HG03060 (cell line): ENCODE results near the gene SORL1-AS1.

Source experiments
- ATAC-seq: cut with Tn5 transposase; IDR thresholded peaks from one replicate; pipeline ENCODE4 v1.9.1; 2021; ENCODE audit warnings: low read depth, moderate number of reproducible peaks; ENCODE audit not compliant: unreplicated experiment

Gene SORL1-AS1

GRCh38 chr11:121406291-121406690, 46.5 kb downstream of the SORL1-AS1 start:
- no peak for ATAC-seq

GRCh38 chr11:121405646-121406045, 47.1 kb downstream of the SORL1-AS1 start:
- no peak for ATAC-seq

GRCh38 chr11:121394785-121395184, 58.0 kb downstream of the SORL1-AS1 start:
- no peak for ATAC-seq

- no peak for ATAC-seq
These were observed 58.9 kb downstream of the SORL1-AS1 start for GRCh38 chr11:121393855-121394254.

- ATAC-seq, result no peak
These were observed 60.9 kb downstream of the SORL1-AS1 start for GRCh38 chr11:121391914-121392313.

- ATAC-seq, result no peak
These were observed 63.1 kb downstream of the SORL1-AS1 start for GRCh38 chr11:121389651-121390050.
